NCI-H2171 treated with DMSO at 0.1 percent for 48 hours (cell line): ENCODE results near the gene VIPAS39.

Experiments used
- DNase-seq: peaks from one replicate; lab custom pipeline; 2025; lab: John Stamatoyannopoulos, UW

The VIPAS39 gene

GRCh38 chr14:77406086-77406485 lies 51.3 kb downstream of the VIPAS39 start:
- DNase-seq: no peak

GRCh38 chr14:77403768-77404167 lies 53.6 kb downstream of the VIPAS39 start:
- no peak for DNase-seq

- no peak for DNase-seq
These were observed 57.2 kb downstream of the VIPAS39 start for GRCh38 chr14:77400216-77400615.

GRCh38 chr14:77390188-77390587 lies 67.2 kb downstream of the VIPAS39 start:
- no peak for DNase-seq

- no peak for DNase-seq
These were observed 78.7 kb downstream of the VIPAS39 start for GRCh38 chr14:77378701-77379100.

GRCh38 chr14:77377502-77377844 lies 79.9 kb downstream of the VIPAS39 start:
- no peak for DNase-seq

- peak; percentile 94 for DNase-seq
These were observed 80.5 kb downstream of the VIPAS39 start, which contains the start of the genes SAMD15 and TMED8 for GRCh38 chr14:77376771-77377501. Gene SAMD15 (plus strand): TSS chr14:77377379. CDS start chr14:77377419, 40 bp downstream. Gene TMED8 (minus strand): TSS chr14:77377094. CDS start chr14:77377053, 41 bp downstream.
